HepG2 (cell line): Measurements from ENCODE around the gene GLDN. TPM values are rescaled to one million over a fixed set of nuclear protein-coding genes. Genes with fewer than 3 reads are reported as not detected.

Source experiments
- ARNT ChIP-seq: fragments of 450-650 bp; IDR thresholded peaks from 2 replicates; pipeline ENCODE4 v1.6.1; 2017
- CHCHD3 ChIP-seq: sonication (generic); formaldehyde crosslinking; IDR thresholded peaks from 2 replicates; pipeline ENCODE4 v1.8.0; 2022; ENCODE audit warnings: mild to moderate bottlenecking, missing genetic modification reagents, moderate library complexity
- DMAP1 ChIP-seq: IDR thresholded peaks from 2 replicates; pipeline ENCODE4 v1.6.1; 2016
- FOXA1 ChIP-seq, 2 experiments: fragments of 450-650 bp in 1 of 2; sonication (generic) in 1 of 2; formaldehyde crosslinking in 1 of 2; IDR thresholded peaks; 2 replicates each; pipeline versions ENCODE4 v1.4.0 to v1.6.1; 2016 to 2020; ENCODE audit warnings: missing genetic modification reagents in 1 of 2
- GZF1 ChIP-seq: sonication (generic); formaldehyde crosslinking; IDR thresholded peaks from 2 replicates; pipeline ENCODE4 v1.5.1; 2020; ENCODE audit warnings: mild to moderate bottlenecking, missing genetic modification reagents
- HMG20A ChIP-seq: IDR thresholded peaks from 2 replicates; pipeline ENCODE4 v1.6.1; 2016; ENCODE audit warnings: borderline replicate concordance
- HNF4G ChIP-seq, 2 experiments: sonication (generic) in 1 of 2; formaldehyde crosslinking in 1 of 2; IDR thresholded peaks; 2 replicates each; pipeline versions ENCODE4 v1.4.0 to v1.6.1; 2011 to 2020; ENCODE audit warnings: borderline replicate concordance in 2 of 2, low read depth in 2 of 2, mild to moderate bottlenecking in 2 of 2, low read length in 1 of 2, missing genetic modification reagents in 1 of 2, moderate library complexity in 1 of 2
- MIER3 ChIP-seq: IDR thresholded peaks from 2 replicates; pipeline ENCODE4 v1.6.1; 2016; ENCODE audit warnings: missing compliant biosample characterization, borderline replicate concordance
- MLX ChIP-seq: IDR thresholded peaks from 2 replicates; pipeline ENCODE4 v1.6.1; 2016
- MYC ChIP-seq: sonication (generic); formaldehyde crosslinking; IDR thresholded peaks from 2 replicates; pipeline ENCODE4 v1.9.0; 2021; ENCODE audit warnings: missing genetic modification reagents, borderline replicate concordance
- NCOA2 ChIP-seq: sonication (generic); formaldehyde crosslinking; IDR thresholded peaks from 2 replicates; pipeline ENCODE4 v1.8.0; 2022; ENCODE audit warnings: inconsistent platforms
- NFKB2 ChIP-seq: sonication (generic); formaldehyde crosslinking; IDR thresholded peaks from 2 replicates; pipeline ENCODE4 v1.4.0; 2020; ENCODE audit warnings: missing genetic modification reagents, borderline replicate concordance
- NKX3-1 ChIP-seq: sonication (generic); formaldehyde crosslinking; IDR thresholded peaks from 2 replicates; pipeline ENCODE4 v1.5.0; 2020; ENCODE audit warnings: missing genetic modification reagents
- RFXANK ChIP-seq: IDR thresholded peaks from 2 replicates; pipeline ENCODE4 v1.6.1; 2016
- RXRB ChIP-seq: IDR thresholded peaks from 2 replicates; pipeline ENCODE4 v1.6.1; 2016; ENCODE audit warnings: borderline replicate concordance, missing genetic modification reagents, missing compliant biosample characterization
- SOX5 ChIP-seq: IDR thresholded peaks from 2 replicates; pipeline ENCODE4 v1.6.1; 2016; ENCODE audit warnings: borderline replicate concordance
- SOX6 ChIP-seq, 2 experiments: fragments of 450-650 bp in 1 of 2; sonication (generic) in 1 of 2; formaldehyde crosslinking in 1 of 2; IDR thresholded peaks; 2 replicates each; pipeline versions ENCODE4 v1.4.0 to v1.6.1; 2017 to 2020; ENCODE audit warnings: antibody characterized with exemption in 1 of 2, mild to moderate bottlenecking in 1 of 2, missing genetic modification reagents in 1 of 2
- TCF7 ChIP-seq: sonication (generic); IDR thresholded peaks from 2 replicates; pipeline ENCODE4 v1.6.1; 2016; ENCODE audit warnings: antibody characterized with exemption, low read depth
- ZMYM3 ChIP-seq: sonication (generic); formaldehyde crosslinking; IDR thresholded peaks from 2 replicates; pipeline ENCODE4 v1.5.1; 2020; ENCODE audit warnings: mild to moderate bottlenecking, missing genetic modification reagents
- ZNF331 ChIP-seq: sonication (generic); formaldehyde crosslinking; IDR thresholded peaks from 2 replicates; pipeline ENCODE4 v1.4.0; 2020; ENCODE audit warnings: missing genetic modification reagents
- ZNF580 ChIP-seq: IDR thresholded peaks from 2 replicates; pipeline ENCODE4 v1.6.1; 2016; ENCODE audit warnings: low read depth, borderline replicate concordance
- ZNF607 ChIP-seq: sonication (generic); formaldehyde crosslinking; IDR thresholded peaks from 2 replicates; pipeline ENCODE4 v1.5.1; 2020; ENCODE audit warnings: missing genetic modification reagents, mild to moderate bottlenecking, borderline replicate concordance
- ZNF878 ChIP-seq: sonication (generic); formaldehyde crosslinking; IDR thresholded peaks from 2 replicates; pipeline ENCODE4 v1.8.1; 2023; ENCODE audit warnings: mild to moderate bottlenecking, missing genetic modification reagents, moderate library complexity
- polyA plus RNA-seq, 8 experiments: library from polyadenylated mRNA; depleted of rRNA in 3 of 8; stranded (reverse) in 7 of 8; unstranded in 1 of 8; fragments of >200 nt; fragmentation: Illumina TruSeq in 4 of 8; extraction: Trizol in 4 of 8; gene quantifications; 2 replicates each; pipeline versions ENCODE4 v1.2.1 to v1.2.3, GENCODE V29; 2011 to 2016; ENCODE audit warnings: low read depth in 4 of 8, missing spikeins in 1 of 8, mixed read lengths in 1 of 8; ENCODE audit not compliant: insufficient read depth in 1 of 8
- total RNA-seq, 5 experiments: library from RNA; depleted of rRNA; stranded (reverse); fragments of >200 nt; fragmentation: Illumina TruSeq; extraction: Trizol; gene quantifications; 2 replicates each; pipeline ENCODE4 v1.2.3, GENCODE V29; 2016; ENCODE audit warnings: low read depth in 1 of 5
- TF ChIP-seq, protein P1 (sequence below): fragments of 450-650 bp; IDR thresholded peaks from 2 replicates; pipeline ENCODE4 v1.6.1; 2016
- TF ChIP-seq, protein P2 (sequence below): IDR thresholded peaks from 2 replicates; pipeline ENCODE4 v1.6.1; 2016; ENCODE audit warnings: missing compliant biosample characterization, missing genetic modification reagents, borderline replicate concordance
- TF ChIP-seq, protein P3 (sequence below): sonication (generic); formaldehyde crosslinking; IDR thresholded peaks from 2 replicates; pipeline ENCODE4 v1.4.0; 2020; ENCODE audit warnings: missing genetic modification reagents

Gene GLDN
- total and polyA plus RNA-seq, 2 of the 13 experiments (the other 11 are each of a cell fraction or from before 2014, with no cell fraction given): 0.86 to 1.0 TPM

GRCh38 chr15:51313644-51314280, 27.7 kb upstream of the GLDN start (continued):
- TF ChIP-seq ZMYM3 (CRISPR knock-in tag) (peak; percentile 99), NKX3-1 (CRISPR knock-in tag) (no peak), DMAP1 (CRISPR knock-in tag) (peak; percentile 59; the same call in 1 of the 2 replicates), ARNT (no peak), MIER3 (peak; percentile 64; the same call in 1 of the 2 replicates), TCF7 (peak; percentile 87), MYC (peak; percentile 43; the same call in 1 of the 2 replicates), HNF4G (IDR thresholded peaks at IDR 0.05; ENCODE audit: borderline replicate concordance, low read depth, low read length) (peak; percentile 51; the same call in 1 of the 2 replicates), HNF4G (CRISPR knock-in tag; IDR thresholded peaks at IDR 0.05; ENCODE audit: borderline replicate concordance, low read depth) (no peak), NCOA2 (CRISPR knock-in tag) (peak; percentile 87), CHCHD3 (CRISPR knock-in tag) (no peak), RFXANK (CRISPR knock-in tag) (no peak), ZNF580 (CRISPR knock-in tag) (0 out of 2 replicates have a peak, but pooled peaks have one; percentile 12), ZNF331 (CRISPR knock-in tag) (peak; percentile 75), FOXA1 (IDR thresholded peaks at IDR 0.05) (no peak), FOXA1 (CRISPR knock-in tag; IDR thresholded peaks at IDR 0.05) (peak; percentile 81), MLX (CRISPR knock-in tag) (peak; percentile 92), RXRB (CRISPR knock-in tag) (peak; percentile 67; the same call in 1 of the 2 replicates), NFKB2 (CRISPR knock-in tag) (no peak), HMG20A (CRISPR knock-in tag) (peak; percentile 88; the same call in 1 of the 2 replicates), SOX5 (CRISPR knock-in tag) (peak; percentile 79), GZF1 (CRISPR knock-in tag) (no peak), SOX6 (IDR thresholded peaks at IDR 0.05) (no peak), SOX6 (CRISPR knock-in tag; IDR thresholded peaks at IDR 0.05) (peak; percentile 88), ZNF607 (0 out of 2 replicates have a peak, but pooled peaks have one; percentile 55), ZNF878 (CRISPR knock-in tag) (peak; percentile 60; the same call in 1 of the 2 replicates)
- TF ChIP-seq, protein P1, sequence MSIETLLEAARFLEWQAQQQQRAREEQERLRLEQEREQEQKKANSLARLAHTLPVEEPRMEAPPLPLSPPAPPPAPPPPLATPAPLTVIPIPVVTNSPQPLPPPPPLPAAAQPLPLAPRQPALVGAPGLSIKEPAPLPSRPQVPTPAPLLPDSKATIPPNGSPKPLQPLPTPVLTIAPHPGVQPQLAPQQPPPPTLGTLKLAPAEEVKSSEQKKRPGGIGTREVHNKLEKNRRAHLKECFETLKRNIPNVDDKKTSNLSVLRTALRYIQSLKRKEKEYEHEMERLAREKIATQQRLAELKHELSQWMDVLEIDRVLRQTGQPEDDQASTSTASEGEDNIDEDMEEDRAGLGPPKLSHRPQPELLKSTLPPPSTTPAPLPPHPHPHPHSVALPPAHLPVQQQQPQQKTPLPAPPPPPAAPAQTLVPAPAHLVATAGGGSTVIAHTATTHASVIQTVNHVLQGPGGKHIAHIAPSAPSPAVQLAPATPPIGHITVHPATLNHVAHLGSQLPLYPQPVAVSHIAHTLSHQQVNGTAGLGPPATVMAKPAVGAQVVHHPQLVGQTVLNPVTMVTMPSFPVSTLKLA: peak; percentile 43
- TF ChIP-seq, protein P2, sequence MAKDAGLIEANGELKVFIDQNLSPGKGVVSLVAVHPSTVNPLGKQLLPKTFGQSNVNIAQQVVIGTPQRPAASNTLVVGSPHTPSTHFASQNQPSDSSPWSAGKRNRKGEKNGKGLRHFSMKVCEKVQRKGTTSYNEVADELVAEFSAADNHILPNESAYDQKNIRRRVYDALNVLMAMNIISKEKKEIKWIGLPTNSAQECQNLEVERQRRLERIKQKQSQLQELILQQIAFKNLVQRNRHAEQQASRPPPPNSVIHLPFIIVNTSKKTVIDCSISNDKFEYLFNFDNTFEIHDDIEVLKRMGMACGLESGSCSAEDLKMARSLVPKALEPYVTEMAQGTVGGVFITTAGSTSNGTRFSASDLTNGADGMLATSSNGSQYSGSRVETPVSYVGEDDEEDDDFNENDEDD (CRISPR knock-in tag): 0 out of 2 replicates have a peak, but pooled peaks have one; percentile 21
- TF ChIP-seq, protein P3, sequence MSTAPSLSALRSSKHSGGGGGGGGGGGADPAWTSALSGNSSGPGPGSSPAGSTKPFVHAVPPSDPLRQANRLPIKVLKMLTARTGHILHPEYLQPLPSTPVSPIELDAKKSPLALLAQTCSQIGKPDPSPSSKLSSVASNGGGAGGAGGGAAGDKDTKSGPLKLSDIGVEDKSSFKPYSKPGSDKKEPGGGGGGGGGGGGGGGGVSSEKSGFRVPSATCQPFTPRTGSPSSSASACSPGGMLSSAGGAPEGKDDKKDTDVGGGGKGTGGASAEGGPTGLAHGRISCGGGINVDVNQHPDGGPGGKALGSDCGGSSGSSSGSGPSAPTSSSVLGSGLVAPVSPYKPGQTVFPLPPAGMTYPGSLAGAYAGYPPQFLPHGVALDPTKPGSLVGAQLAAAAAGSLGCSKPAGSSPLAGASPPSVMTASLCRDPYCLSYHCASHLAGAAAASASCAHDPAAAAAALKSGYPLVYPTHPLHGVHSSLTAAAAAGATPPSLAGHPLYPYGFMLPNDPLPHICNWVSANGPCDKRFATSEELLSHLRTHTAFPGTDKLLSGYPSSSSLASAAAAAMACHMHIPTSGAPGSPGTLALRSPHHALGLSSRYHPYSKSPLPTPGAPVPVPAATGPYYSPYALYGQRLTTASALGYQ (CRISPR knock-in tag): 0 out of 2 replicates have a peak, but pooled peaks have one; percentile 63
